Tibial artery (tissue), 4 donors: ENCODE measurements around the gene MARCHF11.

Experiments used
- DNase-seq, 2 donors: peaks; one replicate each; pipeline ENCODE4 v3.0.0-alpha.2; 2019
- H3K27ac ChIP-seq, 2 donors: fragments of 200-600 bp; sonication (generic) in 1 of 2; 1 replicate in 1 of 2; 2 replicates in 1 of 2; pipeline ENCODE4 v1.5.1; 2018 to 2019; ENCODE audit warnings: mild to moderate bottlenecking in 1 of 2
- H3K27me3 ChIP-seq, 2 donors: fragments of 200-600 bp; sonication (generic) in 1 of 2; one replicate each; pipeline versions ENCODE4 v1.5.1 to v1.6.0; 2016 to 2019
- H3K36me3 ChIP-seq, 3 donors: fragments of 200-600 bp; sonication (generic) in 2 of 3; one replicate each; pipeline ENCODE4 v1.5.1; 2016 to 2019; ENCODE audit warnings: mild to moderate bottlenecking in 2 of 3
- H3K4me1 ChIP-seq, 4 donors: fragments of 200-600 bp; sonication (generic) in 2 of 4; 1 replicate in 3 of 4; 2 replicates in 1 of 4; pipeline ENCODE4 v1.5.1; 2016 to 2019
- H3K4me3 ChIP-seq, 2 donors: fragments of 200-600 bp; sonication (generic) in 1 of 2; 1 replicate in 1 of 2; 2 replicates in 1 of 2; pipeline ENCODE4 v1.5.1; 2018 to 2019; ENCODE audit warnings: mild to moderate bottlenecking in 2 of 2
- H3K9me3 ChIP-seq, 3 donors: fragments of 200-600 bp; sonication (generic) in 1 of 3; one replicate each; pipeline ENCODE4 v1.5.1; 2016 to 2019
- CTCF ChIP-seq, 2 experiments: fragments of 200-600 bp in 1 of 2; fragments of 450-650 bp in 1 of 2; IDR thresholded peaks; one replicate each; pipeline ENCODE4 v1.5.1; 2017 to 2019; ENCODE audit warnings: antibody characterized with exemption in 2 of 2, mild to moderate bottlenecking in 1 of 2, moderate library complexity in 1 of 2
- intact Hi-C: fragments of 100-400 bp; cut with DNase I; formaldehyde crosslinking; loops from one replicate; pipeline ENCODE4 v1.15.0; 2023; ENCODE audit warnings: low total_unique reads

Gene MARCHF11

DNA sequence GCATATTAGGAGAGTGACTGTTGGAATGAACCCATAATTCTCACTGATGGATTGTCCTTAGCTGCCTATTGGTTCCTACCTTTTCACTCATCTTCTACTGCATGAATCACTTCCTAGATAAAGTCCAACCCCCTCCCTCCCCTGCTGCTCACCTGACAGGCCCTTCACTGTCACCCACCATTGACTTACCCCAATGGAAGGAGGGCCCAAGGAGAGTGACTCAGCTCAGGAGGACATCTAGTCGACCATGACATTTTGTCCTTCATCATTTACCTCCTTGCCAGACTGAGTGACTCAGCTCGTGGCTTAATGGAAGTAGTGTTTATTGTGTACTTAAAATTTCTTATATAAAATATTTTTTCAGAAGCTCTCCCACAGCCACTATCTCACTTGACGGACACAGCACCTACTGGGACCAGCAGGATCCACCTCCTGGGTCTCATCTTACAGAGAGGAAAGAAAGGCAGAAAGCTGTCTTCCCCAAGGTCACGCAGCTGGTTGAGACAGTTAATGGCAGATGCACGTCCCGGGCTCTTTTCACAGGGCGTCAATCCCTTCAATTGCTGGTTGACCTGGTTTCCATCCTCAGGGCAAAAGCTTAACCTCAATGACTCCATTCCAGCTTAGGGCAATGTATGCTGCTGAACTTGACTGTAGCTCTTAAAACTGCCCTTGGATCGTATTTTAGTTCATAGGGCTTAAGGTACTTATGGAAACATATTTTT lies 142.3 kb downstream of the MARCHF11 start:
- no peaks in the 10 kb centered on the region for H3K27me3 ChIP-seq
- H3K4me1 ChIP-seq, result no peaks in the 10 kb centered on the region
- H3K9me3 ChIP-seq, result no peaks in the 10 kb centered on the region
- TF ChIP-seq CTCF (IDR thresholded peaks at IDR 0.05), result no peak
- intact Hi-C loops, result no loop called here
- no peak overlapping the region for H3K27ac ChIP-seq
- no peak overlapping the region for H3K4me3 ChIP-seq
- DNase-seq, result no peak
- H3K36me3 ChIP-seq, result no peaks in the 10 kb centered on the region

GRCh38 chr5:16034319-16035001 lies 145.1 kb downstream of the MARCHF11 start:
- H3K4me3 ChIP-seq, result no peak overlapping the region
- no peak for DNase-seq

DNA sequence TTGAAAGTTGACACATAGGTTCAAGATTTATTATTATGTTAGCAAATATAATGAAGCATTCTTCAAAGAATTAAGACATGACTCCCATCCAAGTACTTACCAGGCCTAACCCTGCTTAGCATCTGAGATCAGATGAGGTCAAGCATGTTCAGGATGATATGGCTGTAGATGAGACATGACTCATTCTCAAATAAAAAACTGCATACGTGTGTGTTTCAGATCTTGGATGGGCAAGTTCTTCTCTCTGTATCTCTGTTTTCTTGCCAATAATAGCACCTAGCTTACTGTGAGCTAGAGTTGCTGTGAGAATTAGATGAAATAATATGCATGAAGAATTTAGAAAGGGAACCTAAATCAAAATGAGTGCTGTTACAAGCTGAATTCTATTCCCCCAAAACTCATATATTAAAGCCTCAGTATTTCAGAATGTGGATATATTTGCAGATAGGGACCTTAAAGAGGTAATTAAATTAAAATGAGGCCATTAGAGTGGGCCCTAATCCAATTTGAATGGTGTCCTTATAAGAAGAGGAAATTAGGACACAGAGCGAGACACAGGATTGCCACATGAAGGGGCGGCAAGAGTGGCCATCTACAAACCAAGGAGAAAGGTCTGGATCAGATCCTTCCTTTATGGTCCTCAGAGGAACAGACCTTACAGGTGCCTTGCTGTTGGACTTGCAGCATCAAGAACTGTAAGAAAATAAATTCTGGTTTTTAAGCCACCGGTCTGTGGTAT lies 146.2 kb downstream of the MARCHF11 start:
- intact Hi-C loops, result no loop called here
- no peak overlapping the region for H3K27ac ChIP-seq
- H3K4me3 ChIP-seq, result no peak overlapping the region
- DNase-seq, result no peak
- TF ChIP-seq CTCF (IDR thresholded peaks at IDR 0.05), result no peak
- no peaks in the 10 kb centered on the region for H3K9me3 ChIP-seq
- no peaks in the 10 kb centered on the region for H3K4me1 ChIP-seq
- no peaks in the 10 kb centered on the region for H3K36me3 ChIP-seq
- H3K27me3 ChIP-seq, result no peaks in the 10 kb centered on the region

More at GRCh38 chr5:16034319-16035001, 145.1 kb downstream of the MARCHF11 start:
- H3K9me3 ChIP-seq, result no peaks in the 10 kb centered on the region
- intact Hi-C loops, result no loop called here
- no peaks in the 10 kb centered on the region for H3K27me3 ChIP-seq
- no peaks in the 10 kb centered on the region for H3K36me3 ChIP-seq
- no peak overlapping the region for H3K27ac ChIP-seq
- TF ChIP-seq CTCF (IDR thresholded peaks at IDR 0.05), result no peak
- no peaks in the 10 kb centered on the region for H3K4me1 ChIP-seq

DNA sequence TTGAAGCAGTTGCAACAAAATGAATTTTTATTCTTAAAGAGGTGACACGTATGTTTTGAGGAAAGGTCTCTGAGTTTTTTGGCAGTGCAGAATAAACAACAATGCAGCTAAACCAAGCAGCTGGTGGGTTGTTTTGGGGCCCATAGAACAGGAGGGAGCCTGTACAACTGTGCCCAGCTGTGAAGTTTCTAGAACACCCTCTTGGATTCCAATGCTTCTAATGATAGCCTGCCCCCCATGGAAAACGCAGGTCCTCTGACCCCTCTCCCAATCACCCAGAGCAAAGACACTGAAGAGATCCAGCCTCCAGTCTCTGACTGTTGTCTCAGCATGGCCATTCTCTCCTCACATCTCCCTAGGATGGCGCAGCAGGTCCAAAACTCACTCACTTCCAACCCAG lies 150.9 kb downstream of the MARCHF11 start:
- H3K27me3 ChIP-seq, result no peaks in the 10 kb centered on the region
- no peak for DNase-seq
- intact Hi-C loops, result no loop called here
- H3K27ac ChIP-seq, result no peak overlapping the region
- no peaks in the 10 kb centered on the region for H3K36me3 ChIP-seq
- no peaks in the 10 kb centered on the region for H3K9me3 ChIP-seq
- TF ChIP-seq CTCF (IDR thresholded peaks at IDR 0.05), result no peak
- no peaks in the 10 kb centered on the region for H3K4me1 ChIP-seq
- H3K4me3 ChIP-seq, result no peak overlapping the region

DNA sequence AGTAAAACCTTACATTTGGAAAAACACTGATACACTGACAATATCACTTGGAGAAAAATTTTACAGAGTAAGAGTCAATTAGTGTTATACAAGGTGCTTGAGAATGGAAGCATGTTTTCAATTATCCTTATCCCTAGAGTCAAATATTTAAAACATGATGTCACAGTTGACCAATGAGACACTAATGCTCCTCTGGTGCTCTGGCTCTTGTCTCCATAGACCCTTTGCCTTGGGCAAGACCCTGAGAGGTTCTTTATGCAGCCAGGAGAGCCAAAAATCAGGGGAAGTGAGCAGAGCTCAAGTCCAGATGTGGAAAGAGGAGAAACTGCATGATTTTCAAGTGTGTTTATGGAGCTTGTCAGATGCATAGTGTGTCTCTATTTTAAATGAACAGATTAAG lies 153.9 kb downstream of the MARCHF11 start:
- H3K36me3 ChIP-seq, result no peaks in the 10 kb centered on the region

More for the DNA sequence above, 153.9 kb downstream of the MARCHF11 start:
- no peak for TF ChIP-seq CTCF (IDR thresholded peaks at IDR 0.05)
- no peaks in the 10 kb centered on the region for H3K9me3 ChIP-seq
- intact Hi-C loops, result no loop called here
- no peaks in the 10 kb centered on the region for H3K4me1 ChIP-seq
- H3K4me3 ChIP-seq, result no peak overlapping the region
- H3K27ac ChIP-seq, result no peak overlapping the region
- H3K27me3 ChIP-seq, result no peaks in the 10 kb centered on the region
- DNase-seq, result no peak
